ENCODE results near the gene PLCB2. TPM values are rescaled to one million over a fixed set of nuclear protein-coding genes. Genes with fewer than 3 reads are reported as not detected.
A peak's percentile ranks its signal among the peaks of the same experiment; 100 is the strongest.

Gene PLCB2
- total and polyA plus RNA-seq, 2 donors (not counting 3 experiments of a cell fraction or from before 2014, with no cell fraction given) = 1.5 to 1.6 TPM

DNA sequence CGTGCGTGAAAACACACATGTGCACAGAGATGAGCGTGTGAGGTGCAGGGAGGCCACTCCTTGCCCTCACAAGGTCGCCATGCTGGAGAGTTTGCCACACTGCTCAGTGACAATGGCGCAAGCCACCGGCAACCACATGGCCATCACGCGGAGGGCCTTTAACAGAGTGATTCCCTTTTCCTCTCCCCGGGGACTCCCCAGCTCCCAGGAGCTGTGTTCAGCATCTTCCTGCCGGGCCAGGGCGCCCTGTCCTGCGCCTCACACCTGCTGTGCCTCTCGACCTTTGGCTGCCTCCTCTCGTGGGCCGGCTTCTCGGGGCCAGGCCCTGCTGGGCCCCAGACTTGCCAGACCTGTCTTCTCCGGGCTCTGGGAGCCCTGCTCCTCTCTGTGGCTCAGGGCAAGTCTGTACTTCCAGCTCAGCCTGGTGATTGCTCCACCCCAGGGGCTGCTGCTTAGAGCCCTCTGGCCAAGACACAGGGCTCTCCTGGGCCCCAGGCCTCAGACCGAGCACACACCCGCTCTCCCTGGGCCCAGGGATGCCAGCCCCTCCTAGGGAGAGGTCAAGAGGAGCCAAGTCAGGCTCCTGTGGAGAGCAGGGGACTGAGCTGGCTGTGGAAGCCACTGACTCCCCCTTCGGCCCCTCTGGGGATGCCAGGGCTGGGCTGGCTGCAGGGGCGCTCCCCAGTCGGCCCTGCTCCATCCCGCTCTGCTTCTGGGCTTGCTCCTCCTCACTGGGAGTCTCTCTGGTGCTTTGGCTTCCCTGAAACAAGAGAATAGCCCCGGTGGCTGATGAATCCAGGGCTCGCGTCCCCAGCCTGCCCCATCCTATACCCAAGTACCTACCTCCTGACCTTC lies 27.4 kb upstream of the PLCB2 start:
- Histone ChIP-seq H4K20me1 (replicated peaks; ENCODE audit: control insufficient read depth, extremely low read depth, insufficient read depth, low read length) (no peaks in the 10 kb centered on the region), H2AFZ (ENCODE audit: low read depth, low read length) (no peak overlapping the region), H3K4me1 (ENCODE audit: control insufficient read depth, extremely low read depth, insufficient read depth, low read length) (peaks cover 49% of the 10 kb centered on the region), H3K36me3 (ENCODE audit: control insufficient read depth in 2 of 2, extremely low read depth in 1 of 2, insufficient read depth in 2 of 2, low read length in 2 of 2) (peaks cover 0 to 8% of the 10 kb centered on the region in 2 experiments), H3K4me3 (replicated peaks in 1 of 3; ENCODE audit: insufficient read depth in 1 of 3, low read depth in 1 of 3, low read length in 3 of 3) (no peak overlapping the region), H3K4me2 (ENCODE audit: insufficient read depth, low read length) (no peak overlapping the region), H3K9ac (replicated peaks; ENCODE audit: extremely low read depth, insufficient read depth, low read length) (peak overlapping the region; percentile 31), H3K27ac (ENCODE audit: insufficient read depth, low read depth, low read length) (peak overlapping the region; percentile 80), H3K9me1 (replicated peaks; ENCODE audit: control insufficient read depth, extremely low read depth, insufficient read depth, low read length) (no peaks in the 10 kb centered on the region), H3K27me3 (ENCODE audit: control insufficient read depth in 2 of 2, insufficient read depth in 2 of 2, low read length in 2 of 2) (no peaks in the 10 kb centered on the region), H3K9me3 (replicated peaks; ENCODE audit: control insufficient read depth, insufficient read depth, low read length) (no peaks in the 10 kb centered on the region), H3K79me2 (ENCODE audit: control insufficient read depth, insufficient read depth, low read length) (peaks cover 11% of the 10 kb centered on the region)
- DNase-seq (ENCODE audit: low read depth, low spot score) = no peak
- no TSS peak for BruUV-seq (replicated peaks)
- ChIA-PET POLR2A (interaction anchor here (2.0 kb wide), 1 partner anchor 13 kb away, joined by 11 read pairs; the partner anchor contains the start of gene INAFM2), CTCF (interaction anchor here (1.0 to 9.1 kb wide), 8 partner anchors 9 to 118 kb away, joined by 3 to 287 read pairs (median 12); partner anchors contain the start of genes DISP2, INAFM2 and PLCB2)
- no peak for TF ChIP-seq GATA2 (IDR thresholded peaks at IDR 0.05; ENCODE audit: insufficient read depth, insufficient read length, low read depth, low read length)
- TF ChIP-seq, protein P1, sequence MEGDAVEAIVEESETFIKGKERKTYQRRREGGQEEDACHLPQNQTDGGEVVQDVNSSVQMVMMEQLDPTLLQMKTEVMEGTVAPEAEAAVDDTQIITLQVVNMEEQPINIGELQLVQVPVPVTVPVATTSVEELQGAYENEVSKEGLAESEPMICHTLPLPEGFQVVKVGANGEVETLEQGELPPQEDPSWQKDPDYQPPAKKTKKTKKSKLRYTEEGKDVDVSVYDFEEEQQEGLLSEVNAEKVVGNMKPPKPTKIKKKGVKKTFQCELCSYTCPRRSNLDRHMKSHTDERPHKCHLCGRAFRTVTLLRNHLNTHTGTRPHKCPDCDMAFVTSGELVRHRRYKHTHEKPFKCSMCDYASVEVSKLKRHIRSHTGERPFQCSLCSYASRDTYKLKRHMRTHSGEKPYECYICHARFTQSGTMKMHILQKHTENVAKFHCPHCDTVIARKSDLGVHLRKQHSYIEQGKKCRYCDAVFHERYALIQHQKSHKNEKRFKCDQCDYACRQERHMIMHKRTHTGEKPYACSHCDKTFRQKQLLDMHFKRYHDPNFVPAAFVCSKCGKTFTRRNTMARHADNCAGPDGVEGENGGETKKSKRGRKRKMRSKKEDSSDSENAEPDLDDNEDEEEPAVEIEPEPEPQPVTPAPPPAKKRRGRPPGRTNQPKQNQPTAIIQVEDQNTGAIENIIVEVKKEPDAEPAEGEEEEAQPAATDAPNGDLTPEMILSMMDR (IDR thresholded peaks at IDR 0.05; ENCODE audit: extremely low read depth in 1 of 2, insufficient read depth in 1 of 2, low read depth in 1 of 2, low read length in 2 of 2) = no peak
- no peak for TF ChIP-seq JUN (IDR thresholded peaks at IDR 0.05; ENCODE audit: borderline replicate concordance, insufficient read depth, insufficient read length, low read depth)
- no peak for TF ChIP-seq FOS (IDR thresholded peaks at IDR 0.05; ENCODE audit: borderline replicate concordance, insufficient read depth, low read length)
- TF ChIP-seq, protein P2, sequence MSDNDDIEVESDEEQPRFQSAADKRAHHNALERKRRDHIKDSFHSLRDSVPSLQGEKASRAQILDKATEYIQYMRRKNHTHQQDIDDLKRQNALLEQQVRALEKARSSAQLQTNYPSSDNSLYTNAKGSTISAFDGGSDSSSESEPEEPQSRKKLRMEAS (IDR thresholded peaks at IDR 0.05; ENCODE audit: insufficient read depth, insufficient read length) = no peak
- no peak for TF ChIP-seq MYC (IDR thresholded peaks at IDR 0.05; ENCODE audit: low read depth, low read length)
- TF ChIP-seq POLR2AphosphoS5 (IDR thresholded peaks at IDR 0.05; ENCODE audit: insufficient read depth, low read depth, low read length) = no peak
- no peak for TF ChIP-seq POLR2A (IDR thresholded peaks at IDR 0.05; ENCODE audit: low read depth, low read length)
- TF ChIP-seq EZH2 (IDR thresholded peaks at IDR 0.05; ENCODE audit: borderline replicate concordance, low read depth, low read length, severe bottlenecking) = no peak
- intact Hi-C loops (cut with micrococcal nuclease) (loop anchor here (1.0 kb wide), 1 partner anchor 12 kb away; the partner anchor contains the start of gene INAFM2), dilution Hi-C loops (cut with MboI; ENCODE audit: extremely low pct_ligation_motif_present, low sequenced_read_pairs) (no loop called here)
- FAIRE-seq = no peak

Data from endothelial cell of umbilical vein (primary cell).